Activated CD8-positive, alpha-beta memory T cell treated with anti-CD3 and anti-CD28 coated beads, Interleukin-2, amount 50 U/mL, for 1 hour (primary cell): ENCODE data around the gene BTBD17.
"Not testable (repeated sequence)": the region's sequence is repeated elsewhere in the genome, so short reads cannot be mapped to it uniquely, and the experiment has no call there.

Experiments
- DNase-seq: peaks from one replicate; pipeline ENCODE4 v3.0.0-alpha.2; 2020; ENCODE audit errors: extremely low read depth

The BTBD17 gene

GRCh38 chr17:74361230-74362068 is at the start of gene BTBD17:
Gene BTBD17, minus strand, starts transcription at chr17:74361868. Its CDS starts 49 bp downstream, at chr17:74361819.
- no peak for DNase-seq

GRCh38 chr17:74410001-74410443 is 48.4 kb upstream of the BTBD17 start:
- no peak for DNase-seq

- no peak for DNase-seq
Observed at GRCh38 chr17:74408815-74409214, 47.1 kb upstream of the BTBD17 start.

GRCh38 chr17:74408262-74408661 is 46.6 kb upstream of the BTBD17 start:
- DNase-seq, result no peak

- no peak for DNase-seq
Observed at GRCh38 chr17:74407384-74407783, 45.7 kb upstream of the BTBD17 start.

GRCh38 chr17:74405311-74405710 is 43.6 kb upstream of the BTBD17 start:
- DNase-seq, result not testable (repeated sequence)

- no peak for DNase-seq
Observed at GRCh38 chr17:74404789-74405188, 43.1 kb upstream of the BTBD17 start.

- DNase-seq, result no peak
Observed at GRCh38 chr17:74404218-74404617, 42.5 kb upstream of the BTBD17 start.

GRCh38 chr17:74403512-74404137 is 42.0 kb upstream of the BTBD17 start:
- DNase-seq, result no peak

GRCh38 chr17:74402048-74402447 is 40.4 kb upstream of the BTBD17 start:
- DNase-seq, result no peak

- no peak for DNase-seq
Observed at GRCh38 chr17:74396567-74396966, 34.9 kb upstream of the BTBD17 start.

GRCh38 chr17:74394977-74395376 is 33.3 kb upstream of the BTBD17 start:
- DNase-seq, result no peak

GRCh38 chr17:74394275-74394950 is 32.7 kb upstream of the BTBD17 start:
- no peak for DNase-seq

- DNase-seq, result no peak
Observed at GRCh38 chr17:74393346-74393942, 31.8 kb upstream of the BTBD17 start.

- DNase-seq, result no peak
Observed at GRCh38 chr17:74392848-74393247, 31.2 kb upstream of the BTBD17 start.

GRCh38 chr17:74391771-74392170 is 30.1 kb upstream of the BTBD17 start:
- no peak for DNase-seq

- no peak for DNase-seq
Observed at GRCh38 chr17:74390680-74391653, 29.3 kb upstream of the BTBD17 start.

GRCh38 chr17:74389937-74390679 is 28.4 kb upstream of the BTBD17 start:
- DNase-seq, result no peak

GRCh38 chr17:74389084-74389753 is 27.6 kb upstream of the BTBD17 start:
- no peak for DNase-seq
